Nephron (organoid): ENCODE measurements around the gene TBC1D5.
A peak's percentile ranks its signal among the peaks of the same experiment; 100 is the strongest.

Experiments used
- H3K27ac Mint-ChIP-seq, 3 experiments: 2 replicates each; pipeline ENCODE4 v1.8.0; 2020; ENCODE audit warnings: mixed read lengths in 3 of 3, mild to moderate bottlenecking in 2 of 3, moderate library complexity in 1 of 3
- H3K27me3 Mint-ChIP-seq: 2 replicates; pipeline ENCODE4 v1.8.0; 2021; ENCODE audit warnings: low read depth, mild to moderate bottlenecking, moderate library complexity, mixed read lengths
- H3K36me3 Mint-ChIP-seq: 2 replicates; pipeline ENCODE4 v1.8.0; 2020; ENCODE audit warnings: low read depth, mixed read lengths
- H3K4me1 Mint-ChIP-seq: 2 replicates; pipeline ENCODE4 v1.8.0; 2020; ENCODE audit warnings: mixed read lengths
- H3K4me3 Mint-ChIP-seq, 3 experiments: 2 replicates each; pipeline ENCODE4 v1.8.0; 2020; ENCODE audit warnings: mild to moderate bottlenecking in 3 of 3, mixed read lengths in 3 of 3, moderate library complexity in 2 of 3
- H3K9me3 Mint-ChIP-seq: 2 replicates; pipeline ENCODE4 v1.8.0; 2020; ENCODE audit warnings: mixed read lengths
- TF ChIP-seq, protein P1 (sequence below), 3 experiments: fragments of 200-600 bp; sonication (generic); IDR thresholded peaks; one replicate each; pipeline ENCODE4 v1.5.0; 2021; ENCODE audit warnings: antibody characterized with exemption in 3 of 3; ENCODE audit not compliant: unreplicated experiment in 3 of 3

TBC1D5 gene

DNA sequence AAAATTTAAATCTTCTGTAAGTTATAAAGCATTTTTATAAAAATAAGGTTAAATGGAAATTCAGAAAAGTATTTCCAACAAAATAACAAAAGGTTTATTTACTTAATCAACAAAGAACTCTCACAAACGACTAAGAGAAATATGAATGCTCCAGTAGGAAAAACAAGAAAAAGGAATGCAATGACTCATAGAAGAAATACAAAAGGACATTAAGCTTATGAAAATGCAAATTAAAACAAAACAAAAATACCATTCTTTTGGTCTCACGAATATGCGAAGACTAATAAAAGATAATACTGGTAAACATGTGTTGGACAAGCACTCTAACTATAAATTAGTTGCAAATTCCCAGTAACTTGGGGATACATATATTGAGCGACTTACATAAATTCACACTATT, 17.5 kb upstream of the TBC1D5 start:
- H3K9me3 Mint-ChIP-seq, result no peaks in the 10 kb centered on the region
- H3K4me1 Mint-ChIP-seq, result no peaks in the 10 kb centered on the region
- peaks cover 3% of the 10 kb centered on the region for H3K27me3 Mint-ChIP-seq

DNA sequence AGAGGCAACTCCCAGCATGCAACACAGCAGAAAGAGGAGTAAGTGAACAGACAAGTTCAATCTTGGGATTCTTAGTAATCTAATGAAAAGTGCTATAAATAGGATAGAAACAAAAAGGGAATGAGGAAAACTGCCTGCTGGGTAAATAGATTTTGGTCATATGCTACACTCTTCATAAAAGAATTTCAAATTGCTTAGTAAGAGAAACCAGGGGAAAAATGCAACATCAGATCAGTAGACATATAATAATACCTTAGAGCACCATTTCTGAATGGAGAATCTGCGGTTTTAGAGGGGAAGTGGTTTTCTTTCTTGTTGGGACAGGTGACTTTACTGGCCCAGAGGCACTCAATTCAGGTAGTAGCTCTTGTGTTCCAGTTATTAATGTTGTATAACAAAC, 13.4 kb upstream of the TBC1D5 start:
- Mint-ChIP-seq H3K4me3 (no peak overlapping the region), H3K27me3 (peaks cover 3% of the 10 kb centered on the region), H3K9me3 (no peaks in the 10 kb centered on the region), H3K4me1 (peaks cover 15% of the 10 kb centered on the region), H3K36me3 (no peaks in the 10 kb centered on the region), H3K27ac (no peak overlapping the region)
- TF ChIP-seq, protein P1, sequence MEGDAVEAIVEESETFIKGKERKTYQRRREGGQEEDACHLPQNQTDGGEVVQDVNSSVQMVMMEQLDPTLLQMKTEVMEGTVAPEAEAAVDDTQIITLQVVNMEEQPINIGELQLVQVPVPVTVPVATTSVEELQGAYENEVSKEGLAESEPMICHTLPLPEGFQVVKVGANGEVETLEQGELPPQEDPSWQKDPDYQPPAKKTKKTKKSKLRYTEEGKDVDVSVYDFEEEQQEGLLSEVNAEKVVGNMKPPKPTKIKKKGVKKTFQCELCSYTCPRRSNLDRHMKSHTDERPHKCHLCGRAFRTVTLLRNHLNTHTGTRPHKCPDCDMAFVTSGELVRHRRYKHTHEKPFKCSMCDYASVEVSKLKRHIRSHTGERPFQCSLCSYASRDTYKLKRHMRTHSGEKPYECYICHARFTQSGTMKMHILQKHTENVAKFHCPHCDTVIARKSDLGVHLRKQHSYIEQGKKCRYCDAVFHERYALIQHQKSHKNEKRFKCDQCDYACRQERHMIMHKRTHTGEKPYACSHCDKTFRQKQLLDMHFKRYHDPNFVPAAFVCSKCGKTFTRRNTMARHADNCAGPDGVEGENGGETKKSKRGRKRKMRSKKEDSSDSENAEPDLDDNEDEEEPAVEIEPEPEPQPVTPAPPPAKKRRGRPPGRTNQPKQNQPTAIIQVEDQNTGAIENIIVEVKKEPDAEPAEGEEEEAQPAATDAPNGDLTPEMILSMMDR (IDR thresholded peaks at IDR 0.05; ENCODE audit: unreplicated experiment in 3 of 3), result no peak

More for the DNA sequence above, 17.5 kb upstream of the TBC1D5 start:
- no peak overlapping the region for H3K4me3 Mint-ChIP-seq
- no peak overlapping the region for H3K27ac Mint-ChIP-seq
- H3K36me3 Mint-ChIP-seq, result no peaks in the 10 kb centered on the region
- TF ChIP-seq, protein P1 (IDR thresholded peaks at IDR 0.05; ENCODE audit: unreplicated experiment in 3 of 3), result no peak

DNA sequence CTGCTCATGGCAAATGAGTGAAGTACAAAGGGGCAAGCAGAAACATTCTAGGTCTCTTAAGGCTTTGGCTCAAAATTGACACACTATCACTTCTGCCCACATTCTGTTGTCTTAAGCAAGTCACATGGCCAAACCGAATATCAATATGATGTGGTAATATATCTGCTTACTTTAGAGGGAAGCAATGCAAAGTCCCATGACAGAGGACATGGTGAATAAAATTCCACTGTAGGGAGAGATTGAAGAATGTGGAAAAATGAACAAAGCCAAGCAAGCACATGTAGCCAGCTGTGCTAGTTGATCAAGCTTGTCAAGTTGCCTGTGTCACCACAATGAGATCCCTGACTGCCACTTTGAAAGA, 11.2 kb upstream of the TBC1D5 start:
- Mint-ChIP-seq H3K27me3 (peaks cover 3% of the 10 kb centered on the region), H3K4me1 (peaks cover 26% of the 10 kb centered on the region), H3K36me3 (no peaks in the 10 kb centered on the region), H3K27ac (peak overlapping the region; percentile 15 to 47 (median 23)), H3K9me3 (no peaks in the 10 kb centered on the region), H3K4me3 (no peak overlapping the region)
- TF ChIP-seq, protein P1 (IDR thresholded peaks at IDR 0.05; ENCODE audit: unreplicated experiment in 3 of 3), result no peak

DNA sequence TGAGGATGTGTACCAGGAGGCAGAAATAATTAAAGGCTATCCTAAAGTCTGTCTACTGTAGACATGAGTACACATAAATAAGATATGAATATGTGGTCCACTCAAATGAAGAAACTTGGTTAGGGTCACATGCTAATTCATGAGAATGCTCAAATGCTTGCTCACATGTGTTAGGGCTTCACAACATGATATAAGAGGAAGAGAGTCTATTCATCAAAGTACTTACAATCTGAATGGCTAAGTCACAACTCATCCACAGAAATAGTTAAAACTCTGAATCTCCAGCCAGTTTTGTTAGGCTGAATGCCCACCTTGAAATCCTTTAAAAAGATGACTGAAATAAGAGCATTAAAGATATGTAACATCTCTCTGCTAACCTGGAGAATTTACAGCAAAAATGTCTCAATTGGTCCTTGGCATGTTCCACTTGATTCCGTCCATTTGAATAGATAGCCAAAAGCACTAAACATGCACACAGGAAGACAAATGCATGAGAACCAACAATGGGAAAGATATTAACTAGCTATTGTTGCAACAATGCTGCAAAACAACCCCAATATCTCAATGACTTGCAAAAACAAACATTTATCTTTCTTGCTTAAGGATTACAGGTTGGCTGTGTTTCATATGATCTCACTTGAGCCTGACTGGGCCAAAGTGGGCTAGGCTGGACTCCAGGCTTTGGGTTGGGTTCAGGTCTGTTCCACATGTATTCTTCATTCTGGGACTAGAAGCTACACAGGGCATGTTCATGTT, 10.6 kb upstream of the TBC1D5 start:
- TF ChIP-seq, protein P1 (IDR thresholded peaks at IDR 0.05; ENCODE audit: unreplicated experiment in 3 of 3), result no peak
- peak overlapping the region; percentile 15 to 47 (median 23) for H3K27ac Mint-ChIP-seq
- no peaks in the 10 kb centered on the region for H3K9me3 Mint-ChIP-seq
- H3K4me1 Mint-ChIP-seq, result peaks cover 26% of the 10 kb centered on the region
- H3K27me3 Mint-ChIP-seq, result peaks cover 3% of the 10 kb centered on the region
- H3K36me3 Mint-ChIP-seq, result no peaks in the 10 kb centered on the region
- H3K4me3 Mint-ChIP-seq, result no peak overlapping the region

DNA sequence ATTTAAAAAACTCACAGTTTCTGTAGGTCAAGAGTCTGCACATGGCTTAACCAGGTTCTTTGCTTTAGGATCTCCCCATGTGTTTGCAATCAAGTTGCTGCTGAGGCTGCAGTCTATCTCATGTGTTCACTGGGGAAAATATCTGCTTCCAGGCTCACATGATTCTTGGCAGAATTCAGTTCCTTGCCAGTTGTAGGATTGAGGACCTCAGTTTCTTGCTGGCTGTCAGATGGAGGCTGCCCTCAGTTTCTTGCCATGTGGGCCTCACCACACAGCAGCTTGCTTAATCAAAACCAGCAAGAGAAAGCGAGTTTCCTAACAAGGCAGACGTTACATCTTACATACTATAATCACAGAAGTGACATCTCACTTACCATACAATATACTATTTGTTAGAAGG, 10.0 kb upstream of the TBC1D5 start:
- TF ChIP-seq, protein P1 (IDR thresholded peaks at IDR 0.05; ENCODE audit: unreplicated experiment in 3 of 3), result no peak
- H3K27me3 Mint-ChIP-seq, result no peaks in the 10 kb centered on the region
- H3K4me3 Mint-ChIP-seq, result no peak overlapping the region
- peaks cover 31% of the 10 kb centered on the region for H3K4me1 Mint-ChIP-seq
- peak overlapping the region in 1 of 3 experiments; percentile 23 for H3K27ac Mint-ChIP-seq
- no peaks in the 10 kb centered on the region for H3K9me3 Mint-ChIP-seq
- H3K36me3 Mint-ChIP-seq, result no peaks in the 10 kb centered on the region

DNA sequence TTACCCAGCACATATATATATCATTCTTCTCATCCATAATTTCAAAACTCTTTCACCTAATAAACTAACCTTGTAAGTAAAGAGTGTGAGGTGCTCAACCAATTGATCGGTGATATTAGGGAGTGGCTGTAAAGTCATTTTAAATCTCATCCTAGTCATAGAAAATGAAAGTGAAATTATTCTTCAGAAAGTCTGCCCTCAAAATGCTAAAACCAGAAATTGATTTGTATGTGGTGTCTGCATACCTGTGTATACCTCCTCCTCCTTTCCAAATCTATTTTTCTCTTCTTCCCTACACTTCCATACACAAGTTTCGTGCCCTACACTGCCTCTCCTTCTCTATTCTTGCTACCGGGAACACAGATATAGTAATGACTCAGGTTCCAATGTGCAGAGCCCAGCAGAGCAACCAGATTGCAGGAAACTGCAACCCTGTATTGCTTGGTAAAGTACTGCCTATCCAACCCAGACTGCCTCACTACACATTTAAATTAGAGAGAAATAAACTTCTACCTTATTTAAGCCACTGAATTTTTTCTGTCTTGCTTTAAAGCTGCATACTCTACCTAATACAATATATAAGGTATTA, 7.4 kb upstream of the TBC1D5 start:
- Mint-ChIP-seq H3K4me1 (peaks cover 49% of the 10 kb centered on the region), H3K36me3 (no peaks in the 10 kb centered on the region), H3K9me3 (peaks cover 2% of the 10 kb centered on the region), H3K27me3 (peaks cover 4% of the 10 kb centered on the region), H3K4me3 (no peak overlapping the region), H3K27ac (no peak overlapping the region)
- TF ChIP-seq, protein P1 (IDR thresholded peaks at IDR 0.05; ENCODE audit: unreplicated experiment in 3 of 3), result no peak
